Retinal pigment epithelial cell (primary cell): Measurements from ENCODE around the gene PLEKHO2.

Experiments
- DNase-seq: peaks from one replicate; pipeline ENCODE4 v3.0.0-alpha.2; 2010; ENCODE audit warnings: low read depth
- H3K4me3 ChIP-seq: 2 replicates; pipeline ENCODE4 v1.5.1; 2011; ENCODE audit warnings: mild to moderate bottlenecking, low read length, control low read depth, moderate library complexity
- CTCF ChIP-seq: conservative IDR thresholded peaks from 2 replicates; pipeline ENCODE4 v1.5.1; 2011; ENCODE audit warnings: low read depth, low read length, control low read depth, inconsistent platforms

The PLEKHO2 gene

GRCh38 chr15:64845183-64845611 lies 3.5 kb downstream of the PLEKHO2 start:
- H3K4me3 ChIP-seq = no peak overlapping the region
- TF ChIP-seq CTCF = no peak
- DNase-seq = no peak

GRCh38 chr15:64845831-64846595 lies 4.3 kb downstream of the PLEKHO2 start:
- TF ChIP-seq CTCF = no peak
- H3K4me3 ChIP-seq = no peak overlapping the region

GRCh38 chr15:64847016-64847415 lies 5.3 kb downstream of the PLEKHO2 start:
- H3K4me3 ChIP-seq = no peak overlapping the region
- TF ChIP-seq CTCF = no peak
- DNase-seq = no peak

More at GRCh38 chr15:64845831-64846595, 4.3 kb downstream of the PLEKHO2 start:
- no peak for DNase-seq

GRCh38 chr15:64847448-64847847 lies 5.7 kb downstream of the PLEKHO2 start:
- no peak for TF ChIP-seq CTCF
- H3K4me3 ChIP-seq = no peak overlapping the region
- DNase-seq = no peak

GRCh38 chr15:64847876-64848716 lies 6.4 kb downstream of the PLEKHO2 start:
- no peak for TF ChIP-seq CTCF
- H3K4me3 ChIP-seq = no peak overlapping the region
- DNase-seq = no peak

- no peak overlapping the region for H3K4me3 ChIP-seq
- TF ChIP-seq CTCF = no peak
- DNase-seq = no peak
Measured at GRCh38 chr15:64850778-64851502, 9.2 kb downstream of the PLEKHO2 start.
